ENCODE results near the gene TUBB4A.

The TUBB4A gene

GRCh38 chr19:6498294-6499036 is 3.6 kb downstream of the TUBB4A start:
- no peak for DNase-seq

GRCh38 chr19:6495947-6496346 is 6.2 kb downstream of the TUBB4A start:
- DNase-seq, result no peak

GRCh38 chr19:6494438-6495036 is 7.6 kb downstream of the TUBB4A start:
- no peak for DNase-seq

GRCh38 chr19:6491802-6492592 is 10.1 kb downstream of the TUBB4A start:
- DNase-seq, result no peak

GRCh38 chr19:6490134-6490533 is 12.0 kb downstream of the TUBB4A start:
- DNase-seq, result no peak

- DNase-seq, result no peak
Measured at GRCh38 chr19:6489278-6490061, 12.6 kb downstream of the TUBB4A start.

- DNase-seq, result no peak
Measured at GRCh38 chr19:6484831-6485230, 17.3 kb downstream of the TUBB4A start.

GRCh38 chr19:6484230-6484629 is 17.9 kb downstream of the TUBB4A start:
- no peak for DNase-seq

GRCh38 chr19:6483235-6483634 is 18.9 kb downstream of the TUBB4A start:
- no peak for DNase-seq

GRCh38 chr19:6482343-6482686 is 19.8 kb downstream of the TUBB4A start:
- no peak for DNase-seq

GRCh38 chr19:6481541-6482342 is 20.4 kb downstream of the TUBB4A start, which contains the start of gene DENND1C:
DENND1C (minus strand) TSS chr19:6481787; CDS start chr19:6481695, 92 bp downstream.
- no peak for DNase-seq

GRCh38 chr19:6480848-6481415 is 21.2 kb downstream of the TUBB4A start:
- no peak for DNase-seq

GRCh38 chr19:6479836-6480398 is 22.2 kb downstream of the TUBB4A start:
- no peak for DNase-seq

- no peak for DNase-seq
Measured at GRCh38 chr19:6478815-6479214, 23.3 kb downstream of the TUBB4A start.

- no peak for DNase-seq
Measured at GRCh38 chr19:6476896-6477431, 25.1 kb downstream of the TUBB4A start.

GRCh38 chr19:6476155-6476895 is 25.8 kb downstream of the TUBB4A start:
- peak; percentile 75 for DNase-seq

- DNase-seq, result peak; percentile 59
Measured at GRCh38 chr19:6475321-6476108, 26.6 kb downstream of the TUBB4A start.

GRCh38 chr19:6473647-6474046 is 28.5 kb downstream of the TUBB4A start:
- DNase-seq, result no peak

- no peak for DNase-seq
Measured at GRCh38 chr19:6472713-6473112, 29.4 kb downstream of the TUBB4A start.
